ENCODE measurements around the gene AKR1A1.
"Not testable (repeated sequence)": the region's sequence is repeated elsewhere in the genome, so short reads cannot be mapped to it uniquely, and the experiment has no call there.

AKR1A1 gene

GRCh38 chr1:45523516-45523915 lies 27.1 kb upstream of the AKR1A1 start:
- not testable (repeated sequence) for H3K9me3 ChIP-seq (ENCODE audit: control insufficient read depth, low read length); H3K27me3 ChIP-seq (replicated peaks; ENCODE audit: control insufficient read depth, insufficient read depth, low read length, poor library complexity, severe bottlenecking); H3K36me3 ChIP-seq (ENCODE audit: control insufficient read depth, insufficient read depth, low read length); H3K27ac ChIP-seq (ENCODE audit: insufficient read depth, low read length, poor library complexity, severe bottlenecking); H3K4me3 ChIP-seq (ENCODE audit: insufficient read depth, low read depth, low read length, poor library complexity, severe bottlenecking); DNase-seq
- H3K4me1 ChIP-seq (ENCODE audit: control insufficient read depth, insufficient read depth, low read length, poor library complexity, severe bottlenecking): peaks cover 21% of the 10 kb centered on the region

- not testable (repeated sequence) for H3K27ac ChIP-seq (ENCODE audit: insufficient read depth, low read length, poor library complexity, severe bottlenecking); H3K9me3 ChIP-seq (ENCODE audit: control insufficient read depth, low read length); H3K4me3 ChIP-seq (ENCODE audit: insufficient read depth, low read depth, low read length, poor library complexity, severe bottlenecking); H3K36me3 ChIP-seq (ENCODE audit: control insufficient read depth, insufficient read depth, low read length); DNase-seq; H3K27me3 ChIP-seq (replicated peaks; ENCODE audit: control insufficient read depth, insufficient read depth, low read length, poor library complexity, severe bottlenecking)
- peaks cover 20% of the 10 kb centered on the region for H3K4me1 ChIP-seq (ENCODE audit: control insufficient read depth, insufficient read depth, low read length, poor library complexity, severe bottlenecking)
Measured at GRCh38 chr1:45523975-45524374, 26.7 kb upstream of the AKR1A1 start.

DNA sequence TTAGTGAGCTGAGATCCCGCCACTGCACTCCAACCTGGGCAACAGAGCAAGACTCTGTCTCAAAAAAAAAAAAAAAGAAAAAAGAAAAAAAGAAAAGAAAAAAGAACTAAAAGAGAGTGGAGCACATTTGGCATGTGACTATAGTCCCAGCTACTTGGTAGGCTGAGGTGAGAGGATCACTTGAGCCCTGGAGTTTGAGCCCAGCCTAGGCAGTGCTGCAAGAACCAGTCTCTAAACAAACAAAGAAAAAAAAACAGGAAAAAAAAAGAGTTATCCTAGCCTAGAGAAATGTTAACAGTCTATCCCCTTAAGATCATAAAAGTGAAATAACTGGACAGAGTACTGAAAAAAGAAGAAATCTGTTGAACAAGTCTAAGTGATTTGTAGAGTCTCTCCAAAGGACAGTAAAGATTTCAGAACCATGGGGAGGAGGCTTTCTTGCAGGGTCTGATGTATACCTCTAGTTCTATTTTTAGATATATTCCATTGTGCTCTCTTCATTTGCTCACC lies 24.4 kb upstream of the AKR1A1 start:
- Histone ChIP-seq H3K4me3 (ENCODE audit: insufficient read depth, low read depth, low read length, poor library complexity, severe bottlenecking) (no peak overlapping the region), H3K9me3 (ENCODE audit: control insufficient read depth, low read length) (no peaks in the 10 kb centered on the region), H3K27me3 (replicated peaks; ENCODE audit: control insufficient read depth, insufficient read depth, low read length, poor library complexity, severe bottlenecking) (no peaks in the 10 kb centered on the region), H3K36me3 (ENCODE audit: control insufficient read depth, insufficient read depth, low read length) (no peaks in the 10 kb centered on the region), H3K27ac (ENCODE audit: insufficient read depth, low read length, poor library complexity, severe bottlenecking) (no peak overlapping the region), H3K4me1 (ENCODE audit: control insufficient read depth, insufficient read depth, low read length, poor library complexity, severe bottlenecking) (peaks cover 5% of the 10 kb centered on the region)
- no peak for DNase-seq

DNA sequence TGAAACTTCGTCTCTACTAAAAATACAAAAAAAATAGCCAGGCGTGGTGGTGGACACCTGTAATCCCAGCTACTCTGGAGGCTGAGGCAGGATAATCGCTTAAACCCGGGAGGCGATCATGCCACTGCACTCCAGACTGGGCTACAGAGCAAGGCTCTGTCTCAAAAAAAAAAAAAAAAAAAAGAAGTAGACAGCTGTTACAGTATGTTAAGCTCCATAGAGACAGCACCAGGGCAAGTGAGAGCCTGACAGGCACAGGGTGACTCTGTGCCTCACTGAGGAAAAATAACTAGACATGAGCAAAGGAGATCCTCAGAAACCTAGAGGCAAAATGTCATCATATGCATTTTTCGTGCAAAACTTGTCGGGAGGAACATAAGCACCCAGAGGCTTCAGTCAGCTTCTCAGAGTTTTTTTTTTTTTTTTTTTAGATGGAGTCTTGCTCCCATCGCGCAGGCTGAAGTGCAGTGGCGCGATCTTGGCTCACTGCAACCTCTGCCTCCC lies 19.9 kb upstream of the AKR1A1 start:
- no peak for DNase-seq
- Histone ChIP-seq H3K27ac (ENCODE audit: insufficient read depth, low read length, poor library complexity, severe bottlenecking) (no peak overlapping the region), H3K9me3 (ENCODE audit: control insufficient read depth, low read length) (no peaks in the 10 kb centered on the region), H3K4me3 (ENCODE audit: insufficient read depth, low read depth, low read length, poor library complexity, severe bottlenecking) (no peak overlapping the region), H3K27me3 (replicated peaks; ENCODE audit: control insufficient read depth, insufficient read depth, low read length, poor library complexity, severe bottlenecking) (no peaks in the 10 kb centered on the region), H3K4me1 (ENCODE audit: control insufficient read depth, insufficient read depth, low read length, poor library complexity, severe bottlenecking) (no peaks in the 10 kb centered on the region), H3K36me3 (ENCODE audit: control insufficient read depth, insufficient read depth, low read length) (no peaks in the 10 kb centered on the region)

DNA sequence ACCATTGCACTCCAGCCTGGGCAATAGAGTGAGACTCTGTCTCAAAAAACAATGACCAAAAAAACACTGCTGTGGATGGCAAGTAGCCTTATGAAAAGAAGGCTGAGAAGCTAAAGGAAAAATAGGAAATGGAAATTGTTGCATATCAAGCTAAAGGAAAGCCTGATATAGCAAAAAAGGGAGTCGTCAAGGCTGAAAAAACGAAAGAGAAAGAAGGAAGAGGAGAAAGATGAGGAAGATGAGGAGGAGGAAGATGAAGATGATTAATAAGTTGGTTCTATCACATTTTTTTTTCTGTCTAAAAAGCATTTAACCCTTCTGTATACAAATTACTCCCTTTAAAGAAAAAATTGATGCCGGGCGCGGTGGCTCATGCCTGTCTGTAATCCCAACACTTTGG lies 18.8 kb upstream of the AKR1A1 start:
- Histone ChIP-seq H3K4me3 (ENCODE audit: insufficient read depth, low read depth, low read length, poor library complexity, severe bottlenecking) (no peak overlapping the region), H3K4me1 (ENCODE audit: control insufficient read depth, insufficient read depth, low read length, poor library complexity, severe bottlenecking) (no peaks in the 10 kb centered on the region), H3K9me3 (ENCODE audit: control insufficient read depth, low read length) (no peaks in the 10 kb centered on the region), H3K36me3 (ENCODE audit: control insufficient read depth, insufficient read depth, low read length) (no peaks in the 10 kb centered on the region), H3K27ac (ENCODE audit: insufficient read depth, low read length, poor library complexity, severe bottlenecking) (no peak overlapping the region), H3K27me3 (replicated peaks; ENCODE audit: control insufficient read depth, insufficient read depth, low read length, poor library complexity, severe bottlenecking) (no peaks in the 10 kb centered on the region)
- no peak for DNase-seq

DNA sequence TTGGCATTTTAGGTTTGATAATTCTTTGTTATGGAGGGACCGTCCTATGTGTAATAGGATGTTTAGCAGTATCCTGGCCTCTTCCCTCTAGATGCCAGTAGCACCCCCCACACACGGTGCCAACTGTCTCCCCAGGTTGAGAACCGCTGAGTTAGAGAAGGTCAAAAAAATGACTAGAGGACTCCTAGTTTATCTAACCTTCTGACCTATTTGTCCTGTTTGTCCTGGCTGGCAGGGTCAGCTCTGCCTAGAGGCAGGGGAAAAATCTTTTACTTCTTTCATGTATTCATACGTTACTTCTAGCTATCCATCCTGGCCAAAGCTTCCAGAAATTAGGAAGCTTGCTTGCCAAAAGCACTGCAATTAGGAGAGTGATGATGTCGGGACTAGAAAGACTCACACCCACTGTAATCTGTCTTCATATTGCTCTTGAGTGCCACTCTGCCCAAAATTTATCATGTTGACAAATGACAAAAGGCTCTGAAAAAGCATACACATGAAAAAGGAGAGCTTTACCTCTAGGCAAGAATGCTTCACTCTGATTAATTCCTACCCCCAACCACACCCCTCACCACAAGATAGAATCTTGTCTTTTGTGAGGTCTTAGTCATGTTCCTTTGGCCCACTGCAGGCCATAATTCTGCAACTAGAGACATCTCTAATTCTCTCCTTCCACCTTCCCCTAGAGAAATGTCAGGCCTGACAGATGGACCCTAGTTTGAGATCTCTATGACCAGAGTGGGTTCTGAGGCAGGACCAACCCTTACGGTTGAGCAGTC lies 14.4 kb upstream of the AKR1A1 start:
- no peaks in the 10 kb centered on the region for H3K9me3 ChIP-seq (ENCODE audit: control insufficient read depth, low read length)
- no peak overlapping the region for H3K4me3 ChIP-seq (ENCODE audit: insufficient read depth, low read depth, low read length, poor library complexity, severe bottlenecking)
- H3K27ac ChIP-seq (ENCODE audit: insufficient read depth, low read length, poor library complexity, severe bottlenecking): no peak overlapping the region
- no peaks in the 10 kb centered on the region for H3K36me3 ChIP-seq (ENCODE audit: control insufficient read depth, insufficient read depth, low read length)
- H3K4me1 ChIP-seq (ENCODE audit: control insufficient read depth, insufficient read depth, low read length, poor library complexity, severe bottlenecking): no peaks in the 10 kb centered on the region
- no peaks in the 10 kb centered on the region for H3K27me3 ChIP-seq (replicated peaks; ENCODE audit: control insufficient read depth, insufficient read depth, low read length, poor library complexity, severe bottlenecking)
- DNase-seq: no peak

DNA sequence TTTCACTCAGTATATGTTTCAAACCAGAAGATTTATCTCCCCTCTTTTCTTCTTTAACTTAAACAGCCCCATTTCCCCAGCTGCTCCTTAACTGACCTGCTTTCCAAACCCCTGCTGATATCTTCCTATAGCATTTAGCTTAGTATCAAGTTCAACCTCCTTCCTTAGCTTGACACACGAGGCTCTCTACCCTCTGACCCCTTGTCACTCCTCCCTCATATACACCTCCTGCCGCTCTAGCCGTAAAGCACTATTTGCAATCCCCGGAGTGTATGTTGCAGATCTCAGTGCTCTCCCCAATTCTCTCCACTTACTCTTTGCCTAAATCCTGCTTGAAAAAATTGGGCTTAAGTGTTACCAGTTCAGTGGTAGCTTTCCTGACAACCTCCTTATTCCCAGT lies 13.7 kb upstream of the AKR1A1 start:
- no peak for DNase-seq

GRCh38 chr1:45541193-45541592 lies 9.4 kb upstream of the AKR1A1 start:
- DNase-seq: no peak
- no peaks in the 10 kb centered on the region for H3K9me3 ChIP-seq (ENCODE audit: control insufficient read depth, low read length)
- H3K4me3 ChIP-seq (ENCODE audit: insufficient read depth, low read depth, low read length, poor library complexity, severe bottlenecking): no peak overlapping the region

More for the DNA sequence above, 13.7 kb upstream of the AKR1A1 start:
- Histone ChIP-seq H3K27ac (ENCODE audit: insufficient read depth, low read length, poor library complexity, severe bottlenecking) (no peak overlapping the region), H3K36me3 (ENCODE audit: control insufficient read depth, insufficient read depth, low read length) (no peaks in the 10 kb centered on the region), H3K4me1 (ENCODE audit: control insufficient read depth, insufficient read depth, low read length, poor library complexity, severe bottlenecking) (no peaks in the 10 kb centered on the region), H3K27me3 (replicated peaks; ENCODE audit: control insufficient read depth, insufficient read depth, low read length, poor library complexity, severe bottlenecking) (no peaks in the 10 kb centered on the region), H3K4me3 (ENCODE audit: insufficient read depth, low read depth, low read length, poor library complexity, severe bottlenecking) (no peak overlapping the region), H3K9me3 (ENCODE audit: control insufficient read depth, low read length) (no peaks in the 10 kb centered on the region)

GRCh38 chr1:45542591-45542990 lies 8.0 kb upstream of the AKR1A1 start:
- Histone ChIP-seq H3K36me3 (ENCODE audit: control insufficient read depth, insufficient read depth, low read length) (no peaks in the 10 kb centered on the region), H3K27me3 (replicated peaks; ENCODE audit: control insufficient read depth, insufficient read depth, low read length, poor library complexity, severe bottlenecking) (no peaks in the 10 kb centered on the region), H3K4me3 (ENCODE audit: insufficient read depth, low read depth, low read length, poor library complexity, severe bottlenecking) (no peak overlapping the region), H3K4me1 (ENCODE audit: control insufficient read depth, insufficient read depth, low read length, poor library complexity, severe bottlenecking) (peaks cover 17% of the 10 kb centered on the region), H3K27ac (ENCODE audit: insufficient read depth, low read length, poor library complexity, severe bottlenecking) (no peak overlapping the region), H3K9me3 (ENCODE audit: control insufficient read depth, low read length) (no peaks in the 10 kb centered on the region)
- DNase-seq: no peak

More at GRCh38 chr1:45541193-45541592, 9.4 kb upstream of the AKR1A1 start:
- H3K27ac ChIP-seq (ENCODE audit: insufficient read depth, low read length, poor library complexity, severe bottlenecking): no peak overlapping the region
- H3K36me3 ChIP-seq (ENCODE audit: control insufficient read depth, insufficient read depth, low read length): no peaks in the 10 kb centered on the region
- H3K4me1 ChIP-seq (ENCODE audit: control insufficient read depth, insufficient read depth, low read length, poor library complexity, severe bottlenecking): peaks cover 17% of the 10 kb centered on the region
- H3K27me3 ChIP-seq (replicated peaks; ENCODE audit: control insufficient read depth, insufficient read depth, low read length, poor library complexity, severe bottlenecking): no peaks in the 10 kb centered on the region

DNA sequence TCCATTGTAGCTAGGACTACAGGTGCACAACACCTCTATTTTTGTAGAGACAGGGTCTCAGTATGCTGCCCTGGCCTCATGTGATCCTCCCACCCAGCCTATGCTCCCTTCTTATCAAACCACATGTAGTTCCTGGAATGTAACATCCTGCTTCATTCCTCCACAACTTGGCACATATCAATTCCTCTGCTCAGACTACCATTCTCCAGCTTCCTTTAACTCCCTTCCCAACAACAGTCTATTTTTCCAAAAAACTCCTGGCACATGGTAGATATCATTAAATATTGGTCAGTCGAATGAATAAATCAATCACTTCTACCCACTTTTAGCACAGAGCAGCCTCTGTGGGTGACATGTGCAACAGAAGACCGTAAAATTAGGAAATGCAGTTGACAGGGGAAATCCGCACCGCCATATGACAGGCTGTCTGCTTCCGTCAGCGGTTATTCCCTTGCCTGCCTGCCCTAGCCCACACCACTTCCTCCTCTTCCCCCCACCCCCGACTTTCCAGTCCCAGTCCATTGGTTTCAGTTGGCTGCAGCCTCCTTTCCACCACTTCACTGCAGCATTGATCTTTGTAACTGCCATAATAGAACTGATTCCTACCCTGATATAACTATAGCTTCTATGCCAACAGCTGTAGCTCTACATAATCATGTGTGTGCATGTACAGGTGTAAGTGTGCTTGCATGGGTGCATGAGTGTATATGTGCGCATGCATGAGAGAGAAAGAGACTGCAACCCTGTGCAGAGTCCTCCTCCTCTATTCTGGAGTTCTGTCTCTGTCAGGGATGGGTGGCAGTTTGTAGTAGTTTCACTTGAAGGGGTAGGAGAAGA lies 6.8 kb upstream of the AKR1A1 start:
- Histone ChIP-seq H3K36me3 (ENCODE audit: control insufficient read depth, insufficient read depth, low read length) (no peaks in the 10 kb centered on the region), H3K4me1 (ENCODE audit: control insufficient read depth, insufficient read depth, low read length, poor library complexity, severe bottlenecking) (peaks cover 17% of the 10 kb centered on the region), H3K4me3 (ENCODE audit: insufficient read depth, low read depth, low read length, poor library complexity, severe bottlenecking) (no peak overlapping the region), H3K9me3 (ENCODE audit: control insufficient read depth, low read length) (no peaks in the 10 kb centered on the region), H3K27me3 (replicated peaks; ENCODE audit: control insufficient read depth, insufficient read depth, low read length, poor library complexity, severe bottlenecking) (no peaks in the 10 kb centered on the region), H3K27ac (ENCODE audit: insufficient read depth, low read length, poor library complexity, severe bottlenecking) (peak overlapping the region; percentile 57)
- peak; percentile 74 to 76 (median 74) for DNase-seq
